GM12875 (cell line): ENCODE measurements around the gene SPEM1.

Experiments used
- H3K4me3 ChIP-seq: one replicate; pipeline ENCODE4 v1.5.1; 2011; ENCODE audit warnings: low read depth, low read length, control low read depth
- CTCF ChIP-seq: IDR thresholded peaks from 2 replicates; pipeline ENCODE4 v1.5.1; 2011; ENCODE audit warnings: low read depth, mild to moderate bottlenecking, control low read depth, inconsistent platforms, low read length, moderate library complexity, borderline replicate concordance; ENCODE audit not compliant: insufficient read depth

SPEM1 gene

GRCh38 chr17:7403727-7403976, 16.5 kb upstream of the SPEM1 start:
- TF ChIP-seq CTCF: no peak
- H3K4me3 ChIP-seq: peak overlapping the region; percentile 80

- no peak for TF ChIP-seq CTCF
Observed at GRCh38 chr17:7403977-7404736, 16.0 kb upstream of the SPEM1 start, which contains the start of gene TMEM256. Gene TMEM256, minus strand, starts transcription at chr17:7404097. Its CDS starts 13 bp downstream, at chr17:7404084.

GRCh38 chr17:7404737-7405349, 15.3 kb upstream of the SPEM1 start:
- TF ChIP-seq CTCF: no peak
- H3K4me3 ChIP-seq: peak overlapping the region; percentile 46

More at GRCh38 chr17:7403977-7404736, 16.0 kb upstream of the SPEM1 start, which contains the start of gene TMEM256:
- peak within 1 kb of the TSS; percentile 80 for H3K4me3 ChIP-seq

GRCh38 chr17:7405350-7406234, 14.5 kb upstream of the SPEM1 start:
- no peak for TF ChIP-seq CTCF
- no peak overlapping the region for H3K4me3 ChIP-seq

- H3K4me3 ChIP-seq: no peak overlapping the region
- no peak for TF ChIP-seq CTCF
Observed at GRCh38 chr17:7406235-7406825, 13.8 kb upstream of the SPEM1 start.

- no peak overlapping the region for H3K4me3 ChIP-seq
- no peak for TF ChIP-seq CTCF
Observed at GRCh38 chr17:7407082-7407481, 13.0 kb upstream of the SPEM1 start.
